DMS153 treated with DMSO at 0.1 percent for 48 hours (cell line): ENCODE data around the gene EWSR1.
"Not testable (repeated sequence)": the region's sequence is repeated elsewhere in the genome, so short reads cannot be mapped to it uniquely, and the experiment has no call there.

Source experiments
- DNase-seq: peaks from one replicate; lab custom pipeline; 2025; ENCODE audit not compliant: unreplicated experiment; lab: John Stamatoyannopoulos, UW

EWSR1 gene

GRCh38 chr22:29247891-29248290, 20.2 kb upstream of the EWSR1 start:
- DNase-seq: not testable (repeated sequence)

- DNase-seq: no peak
These were observed 16.8 kb upstream of the EWSR1 start for GRCh38 chr22:29251265-29251664.

- no peak for DNase-seq
These were observed 15.8 kb upstream of the EWSR1 start for GRCh38 chr22:29251981-29252911.

GRCh38 chr22:29253561-29254285, 14.3 kb upstream of the EWSR1 start:
- DNase-seq: no peak

GRCh38 chr22:29254286-29254660, 13.8 kb upstream of the EWSR1 start:
- DNase-seq: no peak

- no peak for DNase-seq
These were observed 12.9 kb upstream of the EWSR1 start for GRCh38 chr22:29255064-29255621.

GRCh38 chr22:29256606-29257325, 11.3 kb upstream of the EWSR1 start:
- no peak for DNase-seq

- no peak for DNase-seq
These were observed 10.3 kb upstream of the EWSR1 start for GRCh38 chr22:29257751-29258181.

- DNase-seq: no peak
These were observed 9.4 kb upstream of the EWSR1 start for GRCh38 chr22:29258407-29259252.

- no peak for DNase-seq
These were observed 8.7 kb upstream of the EWSR1 start for GRCh38 chr22:29259253-29259899.

- no peak for DNase-seq
These were observed 8.0 kb upstream of the EWSR1 start for GRCh38 chr22:29260031-29260560.

- DNase-seq: no peak
These were observed 7.3 kb upstream of the EWSR1 start for GRCh38 chr22:29260601-29261315.

- no peak for DNase-seq
These were observed 4.2 kb upstream of the EWSR1 start for GRCh38 chr22:29263791-29264276.

- DNase-seq: no peak
These were observed 2.8 kb upstream of the EWSR1 start for GRCh38 chr22:29265305-29265704.

GRCh38 chr22:29265929-29266328, 2.1 kb upstream of the EWSR1 start:
- DNase-seq: no peak

GRCh38 chr22:29266564-29267461, 1.3 kb upstream of the EWSR1 start:
- no peak for DNase-seq

GRCh38 chr22:29267462-29267857, 608 bp upstream of the EWSR1 start:
- no peak for DNase-seq
